HG03520 (cell line): ENCODE measurements around the gene FAM236C.
A peak's percentile ranks its signal among the peaks of the same experiment; 100 is the strongest.
"Not testable (repeated sequence)": the region's sequence is repeated elsewhere in the genome, so short reads cannot be mapped to it uniquely, and the experiment has no call there.

Source experiments
- ATAC-seq: cut with Tn5 transposase; IDR thresholded peaks from one replicate; pipeline ENCODE4 v1.9.1; 2021; ENCODE audit warnings: mild to moderate bottlenecking, moderate library complexity; ENCODE audit not compliant: unreplicated experiment

Gene FAM236C

GRCh38 chrX:72912315-72912714 is at the start of gene FAM236C:
Gene FAM236C (plus strand): TSS chrX:72912615. CDS start chrX:72912715, 100 bp downstream.
- not testable (repeated sequence) for ATAC-seq

GRCh38 chrX:72882898-72883297 is 29.5 kb upstream of the FAM236C start:
- ATAC-seq, result not testable (repeated sequence)

- not testable (repeated sequence) for ATAC-seq
Observed at GRCh38 chrX:72889740-72890139, 22.7 kb upstream of the FAM236C start.

- not testable (repeated sequence) for ATAC-seq
Observed at GRCh38 chrX:72916096-72916495, 3.7 kb downstream of the FAM236C start.

GRCh38 chrX:72932283-72932682 is 19.9 kb downstream of the FAM236C start:
- ATAC-seq, result not testable (repeated sequence)

- ATAC-seq, result not testable (repeated sequence)
Observed at GRCh38 chrX:72936455-72936854, 24.0 kb downstream of the FAM236C start.

- not testable (repeated sequence) for ATAC-seq
Observed at GRCh38 chrX:72936882-72937455, 24.6 kb downstream of the FAM236C start.

- ATAC-seq, result not testable (repeated sequence)
Observed at GRCh38 chrX:72937906-72938305, 25.5 kb downstream of the FAM236C start, which contains the start of gene FAM236A. Gene FAM236A (plus strand): TSS chrX:72938206. CDS start chrX:72938263, 57 bp downstream.

- not testable (repeated sequence) for ATAC-seq
Observed at GRCh38 chrX:72942272-72942671, 29.9 kb downstream of the FAM236C start.

- ATAC-seq, result peak; percentile 54
Observed at GRCh38 chrX:72943035-72943818, 30.8 kb downstream of the FAM236C start.

- peak; percentile 80 for ATAC-seq
Observed at GRCh38 chrX:72943819-72944169, 31.4 kb downstream of the FAM236C start, which contains the start of gene DMRTC1. Gene DMRTC1 (minus strand): TSS chrX:72943837. CDS start chrX:72875694, 68,143 bp downstream.

GRCh38 chrX:72959971-72960370 is 47.6 kb downstream of the FAM236C start:
- ATAC-seq, result not testable (repeated sequence)
